NCI-H187 treated with DMSO at 0.1 percent for 48 hours (cell line): ENCODE results near the gene ARF3.

ENCODE experiments used
- DNase-seq: peaks from one replicate; lab custom pipeline; 2025; lab: John Stamatoyannopoulos, UW

ARF3 gene

DNA sequence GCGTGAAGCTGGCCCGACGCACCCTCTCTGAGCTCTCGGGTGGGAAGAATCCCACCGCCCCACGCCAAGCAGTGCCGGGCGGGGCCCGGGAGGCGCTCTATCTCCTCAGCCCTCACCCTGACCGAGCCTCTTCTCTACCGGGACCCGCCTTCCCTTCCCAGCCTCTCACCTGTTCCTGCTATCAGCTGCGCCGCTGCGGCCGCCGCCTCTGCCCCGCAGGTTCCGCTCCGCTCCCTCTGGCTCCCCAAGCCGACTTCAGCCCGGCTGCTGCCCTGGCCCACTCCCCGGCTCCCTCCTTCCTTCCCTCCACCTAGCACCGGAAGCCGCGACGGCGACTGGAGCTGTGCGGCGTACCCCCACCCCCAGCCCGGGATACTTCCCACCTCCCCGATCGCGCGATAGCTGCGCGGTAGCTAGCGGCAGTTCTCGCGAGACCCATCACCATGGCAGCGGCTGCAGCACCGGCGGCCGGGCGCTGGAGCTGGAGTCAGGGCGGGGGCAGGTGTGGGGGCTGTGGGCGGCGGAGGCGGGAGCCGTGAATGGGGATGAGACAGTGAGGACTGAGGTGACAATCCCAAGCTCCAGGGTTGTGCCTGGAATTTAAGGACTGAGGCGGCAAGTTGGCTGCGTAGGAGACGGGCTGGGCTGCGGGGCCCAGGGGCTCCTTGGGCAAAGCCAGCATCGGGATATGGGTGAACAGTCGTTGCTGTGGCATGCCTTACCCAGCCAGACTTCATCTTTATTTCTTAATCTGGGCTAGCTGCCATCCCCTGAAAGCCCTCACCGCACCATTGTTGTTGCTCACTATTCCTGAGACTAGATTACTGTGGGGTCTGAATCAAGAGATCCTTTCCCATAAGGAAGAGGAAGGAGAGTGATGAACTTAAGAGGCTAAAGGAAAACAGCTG is at the start of gene ARF3:
Gene ARF3 (minus strand): TSS at position 347 of the 908 bp plus-strand sequence. CDS start 16,392 bp downstream, outside the sequence.
- DNase-seq: peak; percentile 81

- no peak for DNase-seq
Measured at GRCh38 chr12:49000346-49000745, 43.1 kb upstream of the ARF3 start.

DNA sequence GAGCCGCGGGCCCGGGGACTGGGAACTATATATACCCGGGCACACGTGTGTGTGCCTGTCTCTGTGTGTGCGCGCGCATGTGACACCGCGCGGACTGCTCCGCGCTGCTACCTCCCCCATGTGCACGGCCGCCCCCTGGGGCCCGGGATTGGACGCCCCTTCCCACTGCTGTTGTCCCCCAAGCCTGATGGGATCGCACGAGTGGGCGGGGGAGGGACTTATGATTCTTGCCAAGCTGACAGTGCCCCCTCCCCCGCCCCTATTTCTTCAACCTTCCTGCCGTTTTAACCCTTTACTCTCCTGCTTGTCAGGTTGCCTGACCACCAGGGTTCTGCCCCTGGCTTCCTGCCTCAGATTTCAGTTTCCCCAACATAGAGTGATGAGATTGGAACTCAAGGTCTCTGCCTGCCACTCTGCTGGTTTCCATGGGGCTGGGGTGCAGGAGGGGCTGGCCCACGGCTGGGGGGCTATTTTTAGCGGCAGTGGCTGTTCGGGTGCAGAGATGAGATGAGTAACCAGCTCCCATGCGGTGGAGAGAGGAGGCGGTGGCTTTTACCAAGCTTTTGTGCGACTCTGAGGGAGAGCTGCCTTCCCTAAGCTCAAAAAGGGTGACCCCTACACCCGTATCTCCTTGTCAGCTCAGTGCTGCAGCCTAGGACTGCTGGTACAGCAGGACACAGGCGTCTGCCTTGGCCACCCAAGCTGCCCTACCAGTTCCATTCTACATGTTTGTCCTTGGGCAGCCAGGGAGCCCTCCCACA is 42.3 kb upstream of the ARF3 start, which contains the start of gene DDN:
Gene DDN (minus strand): TSS at position 5 of the 761 bp plus-strand sequence. CDS start 88 bp downstream, outside the sequence.
- DNase-seq: no peak

- no peak for DNase-seq
Measured at GRCh38 chr12:48998497-48999353, 41.4 kb upstream of the ARF3 start.

- DNase-seq: no peak
Measured at GRCh38 chr12:48997719-48998496, 40.6 kb upstream of the ARF3 start.

DNA sequence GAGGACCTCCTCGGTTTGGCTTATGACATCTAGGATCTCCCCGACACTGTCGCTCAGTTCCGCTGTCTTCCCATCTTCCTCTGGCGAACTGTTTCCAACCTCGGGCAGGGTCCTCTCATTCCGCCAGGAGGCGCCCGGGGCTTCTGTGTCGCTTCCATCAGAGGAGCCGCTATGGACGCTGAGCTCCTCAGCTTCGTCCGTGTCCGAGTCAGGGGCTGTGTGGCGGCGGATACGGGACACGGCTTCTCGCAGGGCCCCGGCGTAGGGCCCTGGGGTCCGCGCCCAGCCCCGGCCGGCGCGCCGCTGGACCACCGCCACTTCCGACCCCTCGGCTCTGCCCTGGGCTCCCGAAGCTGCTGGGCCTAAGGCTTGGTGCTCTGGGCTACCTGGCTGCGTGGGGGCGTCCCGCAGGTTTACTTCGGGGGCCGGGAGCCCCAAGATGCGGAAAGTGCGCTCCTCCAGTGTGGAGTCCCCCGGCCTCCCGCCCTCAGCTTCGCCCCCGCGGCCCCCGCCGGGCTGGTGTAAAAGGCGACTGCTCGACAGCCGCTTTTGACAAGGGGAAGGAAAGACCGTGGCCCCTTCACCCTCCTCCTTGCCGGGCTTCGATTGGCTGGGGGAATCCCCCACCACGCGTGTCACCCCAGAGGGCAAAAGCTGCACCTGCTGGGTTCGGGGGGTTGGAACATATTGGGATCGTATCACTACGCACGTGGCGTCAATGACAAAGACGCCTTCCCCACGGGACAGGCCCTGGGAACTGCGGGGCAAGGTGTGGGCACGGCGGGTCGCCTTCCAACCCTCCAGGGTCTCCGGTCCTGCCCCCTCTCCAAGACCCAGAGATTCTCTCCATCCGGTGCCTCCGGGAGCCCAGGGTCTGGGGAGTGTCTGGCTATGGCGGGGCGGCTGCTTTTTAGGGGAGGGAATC is 39.8 kb upstream of the ARF3 start:
- DNase-seq: peak; percentile 34

GRCh38 chr12:48995086-48995879 is 38.0 kb upstream of the ARF3 start:
- peak; percentile 58 for DNase-seq

DNA sequence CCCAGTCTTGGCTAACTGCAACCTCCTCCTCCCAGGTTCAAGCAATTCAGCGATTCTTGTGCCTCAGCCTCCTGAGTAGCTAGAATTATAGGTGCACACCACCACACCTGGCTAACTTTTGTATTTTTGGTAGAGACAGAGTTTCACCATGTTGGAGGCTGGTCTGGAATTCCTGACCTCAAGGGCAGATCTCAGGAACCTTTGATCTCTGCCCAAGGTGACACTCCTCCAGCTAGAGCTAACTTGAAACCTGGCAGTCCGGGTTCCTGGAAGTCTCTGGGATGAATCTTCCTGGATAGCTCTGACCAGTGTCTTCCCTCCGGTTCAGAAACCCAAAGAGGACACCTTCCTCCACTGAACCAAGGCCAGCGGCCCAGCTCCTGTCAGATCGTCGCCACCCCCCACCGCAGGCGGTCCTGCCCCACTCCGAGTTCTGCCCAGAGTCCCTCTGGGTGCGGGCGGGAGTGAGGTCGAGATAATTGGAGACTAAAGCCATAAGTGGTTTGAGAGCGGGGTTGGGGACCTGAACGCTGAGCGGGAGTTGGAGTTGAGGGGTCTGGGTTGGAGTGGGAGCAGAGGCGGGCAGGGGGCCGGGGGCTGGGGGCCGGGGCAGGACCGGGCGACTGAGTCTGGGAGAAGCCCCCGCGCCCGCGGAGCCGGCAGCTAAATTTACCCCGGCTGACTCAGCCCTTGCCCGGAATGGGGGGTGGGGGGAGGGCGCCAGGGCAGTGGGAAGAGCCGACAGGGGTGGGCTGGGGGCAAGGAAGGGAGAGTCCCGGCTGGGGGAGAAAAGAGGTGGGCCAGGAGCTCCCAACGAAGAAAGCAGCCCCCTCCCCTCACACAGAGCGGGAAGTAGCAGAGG is 37.2 kb upstream of the ARF3 start:
- DNase-seq: no peak

GRCh38 chr12:48993787-48994186 is 36.5 kb upstream of the ARF3 start:
- no peak for DNase-seq

DNA sequence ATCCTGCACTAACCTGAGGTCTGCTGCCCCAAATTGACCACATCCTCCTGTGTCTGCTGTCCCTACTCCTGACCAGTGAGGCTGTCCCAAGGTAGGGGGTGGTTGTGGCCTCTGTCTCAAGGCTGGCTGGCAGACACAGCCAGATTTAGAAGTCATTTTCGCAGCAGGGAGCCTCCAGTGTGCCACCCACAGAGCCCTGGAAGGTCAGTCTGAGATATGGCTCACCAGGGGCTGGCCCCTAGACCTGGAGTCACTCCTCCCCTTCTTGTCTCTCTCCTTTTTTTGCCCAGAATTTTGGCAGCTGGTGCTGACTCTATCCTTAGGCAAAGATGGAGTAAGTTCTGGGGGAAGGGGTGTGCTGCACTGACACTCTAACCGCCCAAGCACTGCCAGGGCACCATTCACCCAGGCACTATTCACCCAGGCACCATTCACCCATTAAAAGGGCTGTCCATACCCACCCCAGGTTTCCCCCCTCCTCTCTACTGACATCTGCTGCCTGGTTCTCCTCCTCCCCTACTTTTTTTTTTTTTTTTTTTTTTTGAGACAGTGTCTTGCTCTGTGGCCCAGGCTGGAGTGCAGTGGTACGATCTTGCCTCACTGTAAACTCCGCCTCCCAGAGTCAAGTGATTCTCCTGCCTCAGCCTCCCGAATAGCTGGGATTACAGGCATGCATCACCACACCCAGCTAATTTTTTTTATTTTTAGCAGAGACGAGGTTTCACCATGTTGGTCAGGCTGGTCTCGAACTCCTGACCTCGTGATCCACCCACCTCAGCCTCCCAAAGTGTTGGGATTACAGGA is 34.2 kb upstream of the ARF3 start:
- DNase-seq: no peak

GRCh38 chr12:48990552-48990951 is 33.3 kb upstream of the ARF3 start:
- no peak for DNase-seq

DNA sequence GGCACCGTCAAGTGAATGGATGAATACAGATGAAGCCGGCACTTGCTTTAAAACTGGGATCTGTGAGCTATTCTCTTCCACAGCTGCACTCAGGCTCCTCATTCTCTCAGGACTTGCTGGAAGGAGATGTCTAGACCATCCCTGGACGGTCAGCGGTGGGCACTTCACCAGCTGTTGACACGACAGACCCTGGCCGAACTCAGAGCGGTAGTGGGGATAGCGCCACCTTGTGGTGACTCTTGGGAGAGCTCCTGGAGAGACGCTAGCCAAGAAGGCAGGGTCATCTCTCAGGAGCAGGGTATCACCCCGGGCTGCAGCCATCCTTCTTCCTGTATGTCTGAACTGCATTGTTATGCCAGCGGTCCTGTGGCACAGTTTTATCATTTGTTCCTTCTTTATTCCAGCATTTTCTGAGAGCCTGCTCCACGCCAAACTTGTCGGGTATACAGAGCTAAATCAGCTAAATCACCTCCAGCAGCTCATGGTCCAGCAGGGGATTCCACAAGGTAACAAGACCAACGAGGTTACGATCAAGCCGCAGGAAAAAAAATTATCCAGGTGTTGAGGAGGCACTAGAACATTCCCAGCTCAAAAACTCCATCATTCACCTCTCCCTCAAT is 30.9 kb upstream of the ARF3 start:
- DNase-seq: no peak

- DNase-seq: no peak
Measured at GRCh38 chr12:48986720-48987291, 29.5 kb upstream of the ARF3 start.

DNA sequence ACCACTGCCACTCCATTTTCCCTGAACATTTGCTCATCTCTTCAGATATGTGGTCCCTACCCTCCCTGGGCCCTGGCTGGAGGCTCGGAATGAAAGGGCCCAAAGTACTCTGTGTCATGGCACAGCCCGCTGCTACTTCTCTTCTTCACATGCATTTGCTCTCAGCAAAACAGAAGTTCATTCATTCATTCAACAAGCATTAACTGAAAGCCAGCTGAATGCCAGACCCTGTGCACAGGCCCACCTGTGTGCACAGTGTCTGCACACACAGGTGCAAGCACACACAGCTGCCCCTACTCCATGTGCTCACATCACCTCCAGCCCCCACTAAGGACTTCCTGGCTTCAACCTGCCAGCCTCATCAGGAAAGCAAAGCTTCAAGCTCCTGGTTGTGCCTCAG is 28.6 kb upstream of the ARF3 start:
- DNase-seq: no peak

- DNase-seq: no peak
Measured at GRCh38 chr12:48985475-48985897, 28.2 kb upstream of the ARF3 start.

GRCh38 chr12:48982397-48983080 is 25.3 kb upstream of the ARF3 start:
- DNase-seq: no peak
